T-helper 2 cell treated with Interferon-gamma antibody and Interleukin-4, amounts not matched to agents 5 μg/mL and 100 μg/mL, for 36 hours (primary cell): ENCODE data around the gene SLC16A13.
"Not testable (repeated sequence)": the region's sequence is repeated elsewhere in the genome, so short reads cannot be mapped to it uniquely, and the experiment has no call there.

ENCODE experiments used
- DNase-seq: peaks from one replicate; pipeline ENCODE4 v3.0.0; 2021; ENCODE audit warnings: low spot score
- H3K27ac Mint-ChIP-seq: one replicate; pipeline ENCODE4 v1.8.0; 2021; ENCODE audit warnings: mild to moderate bottlenecking, mixed read lengths
- H3K27me3 Mint-ChIP-seq: one replicate; pipeline ENCODE4 v1.8.0; 2021; ENCODE audit warnings: low read depth, mixed read lengths
- H3K36me3 Mint-ChIP-seq: one replicate; pipeline ENCODE4 v1.8.0; 2021; ENCODE audit warnings: low read depth, mixed read lengths
- H3K4me1 Mint-ChIP-seq: one replicate; pipeline ENCODE4 v1.8.0; 2021; ENCODE audit warnings: low read depth, mixed read lengths
- H3K4me3 Mint-ChIP-seq: one replicate; pipeline ENCODE4 v1.8.0; 2022; ENCODE audit warnings: mild to moderate bottlenecking, moderate library complexity, mixed read lengths
- H3K9me3 Mint-ChIP-seq: one replicate; pipeline ENCODE4 v1.8.0; 2021; ENCODE audit warnings: mixed read lengths

Gene SLC16A13

DNA sequence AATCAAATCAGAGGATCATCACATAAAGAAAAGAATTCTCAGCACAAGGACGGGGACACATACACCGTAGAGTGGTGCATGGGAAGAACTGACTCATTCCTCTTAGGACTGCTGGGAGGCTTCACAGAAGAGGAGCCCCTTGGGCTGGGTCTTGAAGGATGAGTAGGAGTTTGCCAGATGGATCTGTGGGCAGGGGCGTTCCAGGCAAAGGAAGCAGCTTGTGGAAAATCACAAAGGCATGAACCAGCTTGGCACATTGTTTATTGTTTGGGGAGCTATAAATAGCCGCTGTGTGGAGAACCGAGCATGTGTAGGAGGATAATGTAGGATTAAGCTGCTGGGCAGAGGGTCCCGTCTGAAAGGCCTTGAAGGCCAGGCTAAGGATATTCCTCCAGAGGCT is 13.2 kb downstream of the SLC16A13 start:
- Mint-ChIP-seq H3K4me3 (no peak overlapping the region), H3K27me3 (peaks cover 16% of the 10 kb centered on the region), H3K9me3 (no peaks in the 10 kb centered on the region), H3K4me1 (peaks cover 18% of the 10 kb centered on the region), H3K36me3 (no peaks in the 10 kb centered on the region), H3K27ac (no peak overlapping the region)
- DNase-seq: no peak

DNA sequence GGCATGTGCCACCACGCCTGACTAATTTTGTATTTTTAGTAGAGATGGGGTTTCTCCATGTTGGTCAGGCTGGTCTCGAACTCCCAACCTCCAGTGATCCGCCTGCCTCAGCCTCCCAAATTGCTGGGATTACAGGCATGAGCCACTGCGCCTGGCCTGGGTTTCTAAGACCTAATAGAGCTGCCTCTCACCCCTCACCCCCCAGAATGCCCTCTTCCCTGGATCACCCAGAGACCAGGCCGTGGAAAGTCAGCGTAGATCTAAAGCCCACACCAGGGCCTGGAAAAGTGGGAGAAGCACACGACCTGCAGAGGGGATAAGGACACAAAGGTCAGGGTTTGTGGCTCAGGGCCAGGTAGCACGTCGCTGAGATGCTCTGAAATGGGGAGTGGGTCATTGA is 14.8 kb downstream of the SLC16A13 start:
- H3K27ac Mint-ChIP-seq, H3K4me3 Mint-ChIP-seq, DNase-seq, H3K9me3 Mint-ChIP-seq, H3K27me3 Mint-ChIP-seq, H3K36me3 Mint-ChIP-seq: not testable (repeated sequence)
- H3K4me1 Mint-ChIP-seq: peaks cover 18% of the 10 kb centered on the region

DNA sequence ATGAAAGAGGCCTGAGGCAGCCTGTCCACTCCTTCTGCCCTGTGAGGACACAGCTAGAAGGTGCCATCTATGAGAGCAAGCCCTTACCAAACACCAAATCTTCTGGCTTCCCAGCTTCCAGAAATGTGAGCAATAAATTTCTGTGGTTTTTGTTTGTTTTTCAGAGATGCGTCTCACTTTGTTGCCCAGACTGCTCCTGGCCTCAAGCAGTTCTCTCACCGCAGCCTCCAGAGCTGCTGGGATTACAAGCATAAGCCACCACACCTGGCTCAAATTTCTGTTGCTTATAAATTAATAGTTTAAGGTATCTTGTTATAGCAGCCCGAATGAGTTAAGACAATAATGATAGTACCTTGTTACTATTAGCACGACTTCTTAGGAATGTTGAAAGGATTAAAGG is 20.6 kb downstream of the SLC16A13 start:
- H3K4me1 Mint-ChIP-seq: peaks cover 3% of the 10 kb centered on the region
- H3K27ac Mint-ChIP-seq: no peak overlapping the region
- H3K27me3 Mint-ChIP-seq: no peaks in the 10 kb centered on the region
- no peaks in the 10 kb centered on the region for H3K36me3 Mint-ChIP-seq
- no peaks in the 10 kb centered on the region for H3K9me3 Mint-ChIP-seq
- DNase-seq: no peak
- H3K4me3 Mint-ChIP-seq: no peak overlapping the region

DNA sequence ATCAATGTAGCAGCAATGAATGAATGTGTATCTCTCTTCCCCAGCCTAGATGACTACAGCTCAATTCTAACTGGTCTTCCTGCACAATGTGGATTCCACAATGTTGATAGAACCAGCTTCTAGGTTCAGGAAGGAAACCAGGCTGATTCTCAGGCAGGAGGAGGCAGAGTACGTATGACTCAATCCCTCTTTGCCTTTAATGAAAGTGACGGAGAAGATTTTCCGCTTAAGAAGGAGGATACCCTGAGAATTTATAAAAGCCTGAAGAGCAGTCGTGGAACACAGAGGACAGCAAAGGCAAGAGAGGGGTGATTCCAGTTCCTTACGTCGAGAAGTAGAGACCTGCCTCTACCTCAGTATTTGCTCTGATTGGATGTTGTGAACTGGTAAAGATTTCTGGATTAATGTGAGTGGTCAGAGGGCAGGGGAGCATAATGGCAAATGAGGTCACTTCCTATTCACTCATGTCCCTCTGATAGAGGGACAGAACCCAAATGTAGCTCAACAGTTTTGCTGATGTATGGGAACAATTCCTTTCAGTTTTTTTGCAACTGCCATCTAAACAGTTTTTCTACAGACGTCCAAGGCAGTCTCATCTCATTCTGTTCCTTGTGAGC is 23.1 kb downstream of the SLC16A13 start:
- Mint-ChIP-seq H3K27ac (no peak overlapping the region), H3K4me1 (peaks cover 2% of the 10 kb centered on the region), H3K9me3 (no peaks in the 10 kb centered on the region), H3K4me3 (no peak overlapping the region), H3K36me3 (no peaks in the 10 kb centered on the region), H3K27me3 (peaks cover 3% of the 10 kb centered on the region)
- no peak for DNase-seq

DNA sequence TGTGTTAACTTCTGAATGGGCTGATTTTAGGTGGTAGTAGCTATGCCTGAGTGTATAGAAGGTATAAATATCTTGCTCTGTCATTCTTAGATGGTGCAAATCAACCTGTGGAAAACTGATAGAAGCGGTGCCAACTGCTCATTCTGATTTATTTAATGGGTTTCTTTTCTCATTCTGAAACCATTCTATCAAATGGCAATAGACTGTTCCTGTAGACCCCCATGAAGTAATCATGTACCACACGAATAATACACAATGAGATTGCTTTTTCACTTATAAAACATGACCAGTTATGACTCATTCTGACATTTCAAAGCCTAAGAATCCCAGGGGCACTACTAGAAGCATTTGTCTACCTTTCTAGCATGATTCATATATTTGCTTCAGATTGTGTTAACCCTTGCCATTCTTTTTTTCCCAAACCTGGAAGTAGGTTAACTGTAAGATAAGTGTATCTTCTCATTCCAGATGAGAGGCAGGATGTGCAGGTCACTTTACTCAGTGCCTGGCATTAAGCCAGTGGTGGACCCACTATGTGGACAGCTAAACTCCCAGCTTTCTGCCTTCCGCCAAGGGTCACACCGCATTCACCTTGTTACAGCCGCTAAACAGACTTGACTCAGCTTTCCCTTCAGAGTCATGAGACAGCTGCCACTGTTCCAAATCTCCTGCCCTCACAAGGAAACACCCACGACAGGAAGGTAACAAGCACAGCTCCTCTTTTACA is 24.5 kb downstream of the SLC16A13 start:
- H3K4me3 Mint-ChIP-seq: no peak overlapping the region
- H3K4me1 Mint-ChIP-seq: peaks cover 2% of the 10 kb centered on the region
- H3K27ac Mint-ChIP-seq: no peak overlapping the region
- H3K27me3 Mint-ChIP-seq: peaks cover 3% of the 10 kb centered on the region
- peak; percentile 46 for DNase-seq
- H3K36me3 Mint-ChIP-seq: no peaks in the 10 kb centered on the region
- H3K9me3 Mint-ChIP-seq: no peaks in the 10 kb centered on the region

DNA sequence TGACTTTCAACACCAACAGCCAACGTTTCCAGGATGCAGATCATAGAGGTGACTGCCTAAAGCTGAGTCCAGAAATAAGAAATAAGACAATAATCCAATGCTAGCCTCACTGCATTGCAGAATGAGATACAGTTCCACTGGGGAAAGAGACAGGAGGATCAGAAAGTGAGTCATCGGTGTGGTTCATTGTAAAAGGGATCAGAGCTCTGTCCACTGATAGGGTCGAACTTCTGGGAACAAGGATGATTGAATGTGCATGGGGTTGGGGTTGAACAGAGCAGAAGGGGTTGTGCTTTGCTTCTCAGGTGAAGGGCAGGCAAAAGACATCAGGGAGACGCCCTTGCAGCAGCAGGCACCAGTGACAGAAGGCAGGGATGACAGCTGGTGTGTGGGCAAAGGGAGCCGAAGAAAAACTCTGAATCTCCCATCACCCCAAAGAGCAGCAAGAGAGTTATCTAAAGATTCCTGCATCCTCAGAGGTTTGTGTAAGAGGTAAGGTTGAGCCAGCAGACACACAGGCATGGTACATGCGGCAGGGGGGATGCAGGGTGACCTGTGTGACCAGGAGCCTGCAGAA is 27.8 kb downstream of the SLC16A13 start:
- Mint-ChIP-seq H3K4me1 (peaks cover 2% of the 10 kb centered on the region), H3K36me3 (no peaks in the 10 kb centered on the region), H3K27ac (no peak overlapping the region), H3K27me3 (peaks cover 3% of the 10 kb centered on the region), H3K4me3 (no peak overlapping the region), H3K9me3 (peaks cover 5% of the 10 kb centered on the region)
- DNase-seq: no peak

DNA sequence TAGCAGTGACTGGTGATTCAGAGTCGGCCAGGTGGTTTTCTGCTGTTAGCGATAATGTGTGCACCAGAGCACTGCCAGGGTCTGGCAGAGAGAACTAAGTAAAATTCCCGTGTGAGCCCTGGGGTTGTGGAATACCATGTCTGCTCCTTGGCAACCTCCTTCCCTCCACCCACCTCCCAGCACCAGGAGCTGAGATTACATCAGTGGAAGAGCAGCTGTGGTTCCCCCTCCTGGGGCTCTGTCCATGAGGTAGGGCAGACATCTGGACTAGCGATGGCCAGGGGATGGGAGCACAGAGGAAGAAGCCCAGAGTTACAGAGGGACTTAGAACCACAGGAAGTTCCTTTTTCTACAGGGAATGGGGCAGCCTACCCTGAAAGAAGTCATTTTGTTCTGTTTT is 28.4 kb downstream of the SLC16A13 start:
- Mint-ChIP-seq H3K4me3 (no peak overlapping the region), H3K27me3 (peaks cover 3% of the 10 kb centered on the region), H3K27ac (no peak overlapping the region), H3K36me3 (no peaks in the 10 kb centered on the region), H3K9me3 (peaks cover 10% of the 10 kb centered on the region), H3K4me1 (peaks cover 2% of the 10 kb centered on the region)
- DNase-seq: no peak

DNA sequence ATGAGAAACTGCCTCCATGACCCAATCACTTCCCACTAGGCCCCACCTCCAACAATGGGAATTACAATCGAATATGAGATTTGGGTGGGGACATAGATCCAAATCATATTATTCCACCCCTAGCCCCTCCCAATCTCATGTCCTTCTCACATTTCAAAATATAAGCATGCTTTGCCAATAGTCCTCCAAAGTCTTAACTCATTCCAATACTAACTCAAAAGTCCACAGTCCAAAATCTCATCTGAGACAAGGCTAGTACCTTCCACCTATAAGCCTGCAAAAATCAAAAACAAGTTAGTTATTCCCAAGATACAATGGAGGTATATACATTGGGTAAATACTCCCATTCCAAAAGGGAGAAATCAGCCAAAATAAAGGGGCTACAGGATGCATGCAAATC is 31.4 kb downstream of the SLC16A13 start:
- Mint-ChIP-seq H3K36me3 (no peaks in the 10 kb centered on the region), H3K4me1 (no peaks in the 10 kb centered on the region), H3K4me3 (no peak overlapping the region), H3K27ac (no peak overlapping the region), H3K9me3 (peaks cover 10% of the 10 kb centered on the region), H3K27me3 (peaks cover 7% of the 10 kb centered on the region)
- no peak for DNase-seq

DNA sequence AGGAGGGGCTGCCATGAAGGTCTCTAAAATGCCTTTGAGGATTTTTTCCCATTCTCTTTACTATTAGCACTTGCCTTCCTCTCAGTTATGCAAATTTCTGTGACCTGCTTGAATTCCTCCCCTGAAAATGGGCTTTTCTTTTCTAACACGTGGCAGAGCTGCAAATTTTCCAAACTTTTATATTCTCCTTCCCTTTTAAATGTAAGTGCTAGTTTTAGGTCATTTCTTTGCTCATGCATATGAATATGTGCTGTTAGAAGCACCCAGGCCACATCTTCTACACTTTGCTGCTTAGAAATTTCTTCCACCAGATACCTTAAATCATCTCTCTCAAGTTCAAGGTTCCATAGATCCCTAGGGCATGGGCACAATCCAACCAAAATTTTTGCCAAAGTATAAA is 32.5 kb downstream of the SLC16A13 start:
- Mint-ChIP-seq H3K9me3 (peaks cover 10% of the 10 kb centered on the region), H3K4me3 (no peak overlapping the region), H3K27me3 (peaks cover 7% of the 10 kb centered on the region), H3K27ac (no peak overlapping the region), H3K36me3 (no peaks in the 10 kb centered on the region), H3K4me1 (no peaks in the 10 kb centered on the region)
- DNase-seq: no peak

DNA sequence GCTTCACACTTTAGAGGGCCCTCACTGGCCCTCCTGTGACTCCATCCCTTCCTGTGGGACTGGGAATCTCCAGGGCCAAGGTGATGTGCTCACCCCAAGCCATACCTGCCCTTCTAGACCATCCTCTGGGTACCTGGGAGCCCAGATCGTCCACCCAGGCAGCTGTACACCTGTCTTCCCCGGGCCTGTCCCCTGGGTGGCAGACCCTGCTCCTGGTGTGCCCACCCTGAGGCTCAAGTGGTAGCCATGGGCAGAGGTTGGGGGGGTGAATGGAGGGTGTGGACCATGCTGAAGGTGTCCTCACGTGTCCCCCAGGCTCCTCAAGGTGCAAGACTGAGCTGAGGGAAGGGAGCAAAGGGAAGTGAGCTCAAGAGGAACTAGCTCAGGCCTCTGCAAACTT is 34.9 kb downstream of the SLC16A13 start:
- Mint-ChIP-seq H3K4me1 (no peaks in the 10 kb centered on the region), H3K4me3 (no peak overlapping the region), H3K36me3 (no peaks in the 10 kb centered on the region), H3K27me3 (peaks cover 4% of the 10 kb centered on the region), H3K27ac (no peak overlapping the region), H3K9me3 (peaks cover 10% of the 10 kb centered on the region)
- no peak for DNase-seq

DNA sequence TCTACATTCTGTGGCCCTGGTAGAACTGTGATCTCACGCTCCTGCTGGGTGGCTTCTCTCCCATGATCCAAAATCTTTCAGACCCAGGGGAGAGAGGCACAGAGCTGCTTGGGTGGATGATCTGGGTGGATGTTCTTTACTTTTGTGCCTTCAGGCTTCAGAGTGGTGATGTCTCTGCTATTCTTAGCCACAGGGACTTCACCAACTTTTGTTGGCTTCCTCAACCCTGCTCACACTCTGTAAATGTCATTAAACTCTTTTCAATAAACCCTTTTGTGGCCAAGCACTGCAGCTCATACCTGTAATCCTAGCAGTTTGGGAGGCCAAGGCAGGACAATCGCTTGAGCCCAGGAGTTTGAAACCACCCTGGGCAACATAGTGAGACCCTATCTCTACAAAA is 36.6 kb downstream of the SLC16A13 start:
- Mint-ChIP-seq H3K27ac (no peak overlapping the region), H3K9me3 (peaks cover 10% of the 10 kb centered on the region), H3K36me3 (no peaks in the 10 kb centered on the region), H3K27me3 (peaks cover 4% of the 10 kb centered on the region), H3K4me3 (no peak overlapping the region), H3K4me1 (no peaks in the 10 kb centered on the region)
- DNase-seq: no peak

DNA sequence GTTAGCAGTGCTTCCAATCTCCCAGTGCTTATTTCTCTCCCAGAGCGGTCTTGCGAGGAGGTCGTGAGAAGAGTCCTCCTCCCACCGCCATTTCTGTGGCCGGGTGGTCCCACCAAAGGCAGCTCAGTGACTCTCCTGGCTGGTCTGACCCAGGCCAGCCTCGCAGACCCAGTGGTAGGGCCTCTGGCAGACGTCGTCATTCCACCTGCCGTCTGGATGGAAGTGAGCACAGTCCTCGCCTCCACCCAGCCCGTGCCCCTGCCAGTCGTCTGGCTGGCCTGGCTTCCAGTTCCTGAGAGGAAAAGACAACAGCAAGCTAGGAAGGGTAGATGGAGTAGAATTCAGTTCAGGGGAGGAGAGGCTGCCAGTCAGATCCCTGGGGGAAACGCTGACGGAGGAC is 39.1 kb downstream of the SLC16A13 start:
- peaks cover 4% of the 10 kb centered on the region for H3K27me3 Mint-ChIP-seq
- no peak for DNase-seq
- no peak overlapping the region for H3K4me3 Mint-ChIP-seq
- no peaks in the 10 kb centered on the region for H3K9me3 Mint-ChIP-seq
- no peak overlapping the region for H3K27ac Mint-ChIP-seq
- no peaks in the 10 kb centered on the region for H3K4me1 Mint-ChIP-seq
- H3K36me3 Mint-ChIP-seq: no peaks in the 10 kb centered on the region

DNA sequence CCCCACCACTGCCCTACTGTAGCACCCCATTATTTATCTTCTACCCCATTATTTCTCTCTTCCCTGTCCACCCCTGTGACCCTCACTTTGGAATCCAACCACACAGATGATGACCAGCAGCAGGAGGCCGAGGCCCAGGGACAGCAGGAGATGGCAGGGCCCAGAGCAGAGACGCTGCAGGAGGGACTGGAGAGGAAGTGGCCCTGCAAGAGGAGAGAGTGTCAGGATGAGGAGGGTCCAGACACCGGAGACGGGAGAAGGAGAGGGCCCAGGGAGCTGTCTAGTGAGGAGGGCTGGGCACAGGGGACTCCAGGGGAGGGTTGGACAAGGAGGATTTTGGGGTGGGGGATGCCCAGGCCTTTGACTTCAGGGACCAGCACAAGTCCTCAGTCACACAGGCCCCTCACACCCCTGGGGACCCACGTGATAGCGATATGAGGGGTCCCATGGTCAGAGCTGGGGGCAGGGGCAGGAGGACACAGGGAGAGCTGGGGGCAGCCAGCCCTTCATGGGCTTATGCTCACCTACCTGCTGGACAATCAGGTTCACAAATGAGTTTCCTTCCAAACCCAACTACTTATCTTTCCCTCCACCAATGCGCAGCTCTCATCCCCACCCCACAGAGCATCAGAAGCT is 42.2 kb downstream of the SLC16A13 start:
- H3K4me3 Mint-ChIP-seq: no peak overlapping the region
- peaks cover 10% of the 10 kb centered on the region for H3K27me3 Mint-ChIP-seq
- H3K4me1 Mint-ChIP-seq: peaks cover 12% of the 10 kb centered on the region
- H3K27ac Mint-ChIP-seq: no peak overlapping the region
- DNase-seq: no peak
- peaks cover 6% of the 10 kb centered on the region for H3K9me3 Mint-ChIP-seq
- H3K36me3 Mint-ChIP-seq: no peaks in the 10 kb centered on the region

DNA sequence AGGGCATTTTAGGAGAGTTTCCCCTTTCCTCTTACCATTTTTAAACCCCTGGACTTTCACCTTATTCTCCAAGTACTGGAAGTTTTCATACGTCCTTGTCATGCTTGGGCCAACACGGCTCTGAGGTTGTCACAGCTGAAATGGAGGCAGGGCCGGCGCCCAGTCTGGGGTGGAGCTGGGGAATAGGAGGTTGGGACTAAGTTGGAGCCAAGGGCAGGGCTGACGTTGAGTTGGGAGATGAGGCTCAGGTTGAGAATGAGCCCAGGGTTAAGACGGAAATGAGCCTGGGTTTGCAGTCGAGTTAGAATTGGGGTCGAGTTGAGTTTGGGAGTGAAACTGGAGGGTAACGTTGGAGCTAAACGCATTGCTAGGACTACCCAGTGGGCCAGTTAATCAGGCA is 42.9 kb downstream of the SLC16A13 start:
- Mint-ChIP-seq H3K4me1 (peaks cover 15% of the 10 kb centered on the region), H3K27me3 (peaks cover 15% of the 10 kb centered on the region), H3K27ac (peak overlapping the region; percentile 12)

More for the DNA sequence above, 42.9 kb downstream of the SLC16A13 start:
- no peak for DNase-seq
- H3K9me3 Mint-ChIP-seq: peaks cover 6% of the 10 kb centered on the region
- H3K36me3 Mint-ChIP-seq: no peaks in the 10 kb centered on the region
- H3K4me3 Mint-ChIP-seq: no peak overlapping the region
